Jurkat, Clone E6-1 (cell line): ENCODE measurements around the gene GAPT. TPM values are rescaled to one million over a fixed set of nuclear protein-coding genes. Genes with fewer than 3 reads are reported as not detected.

Experiments used
- DNase-seq: peaks from one replicate; pipeline ENCODE4 v3.0.0-alpha.2; 2011; ENCODE audit warnings: low read depth, low spot score
- H3K4me3 ChIP-seq: 2 replicates; pipeline ENCODE4 v1.5.1; 2011; ENCODE audit warnings: mild to moderate bottlenecking, low read length, control low read depth, moderate library complexity
- polyA plus RNA-seq: library from polyadenylated mRNA; unstranded; fragments of >200 nt; gene quantifications from one replicate; pipeline ENCODE4 v1.2.1, GENCODE V29; 2012; ENCODE audit warnings: missing spikeins; ENCODE audit not compliant: insufficient read length, insufficient read depth

GAPT gene
- not detected for polyA plus RNA-seq

GRCh38 chr5:58491216-58491892, at the start of gene GAPT:
GAPT (plus strand) TSS chr5:58491435; CDS start chr5:58494537, 3,102 bp downstream.
- no peak within 1 kb of the TSS for H3K4me3 ChIP-seq
- no peak for DNase-seq

GRCh38 chr5:58444805-58445204, 46.4 kb upstream of the GAPT start:
- DNase-seq, result no peak

GRCh38 chr5:58446024-58446423, 45.2 kb upstream of the GAPT start:
- DNase-seq, result no peak

More at GRCh38 chr5:58444805-58445204, 46.4 kb upstream of the GAPT start:
- no peak overlapping the region for H3K4me3 ChIP-seq

GRCh38 chr5:58447226-58447625, 44.0 kb upstream of the GAPT start:
- H3K4me3 ChIP-seq, result no peak overlapping the region
- no peak for DNase-seq

More at GRCh38 chr5:58446024-58446423, 45.2 kb upstream of the GAPT start:
- no peak overlapping the region for H3K4me3 ChIP-seq

GRCh38 chr5:58450018-58450417, 41.2 kb upstream of the GAPT start:
- DNase-seq, result no peak
- no peak overlapping the region for H3K4me3 ChIP-seq

- no peak overlapping the region for H3K4me3 ChIP-seq
- DNase-seq, result no peak
These were observed 40.2 kb upstream of the GAPT start for GRCh38 chr5:58450811-58451629.

GRCh38 chr5:58451732-58452565, 39.3 kb upstream of the GAPT start:
- no peak for DNase-seq
- H3K4me3 ChIP-seq, result no peak overlapping the region

GRCh38 chr5:58452566-58453258, 38.5 kb upstream of the GAPT start:
- DNase-seq, result no peak
- no peak overlapping the region for H3K4me3 ChIP-seq

GRCh38 chr5:58453306-58453705, 37.9 kb upstream of the GAPT start:
- no peak for DNase-seq
- no peak overlapping the region for H3K4me3 ChIP-seq

- DNase-seq, result no peak
- H3K4me3 ChIP-seq, result no peak overlapping the region
These were observed 37.2 kb upstream of the GAPT start for GRCh38 chr5:58454025-58454424.

GRCh38 chr5:58455066-58455465, 36.2 kb upstream of the GAPT start:
- DNase-seq, result no peak
- H3K4me3 ChIP-seq, result no peak overlapping the region

GRCh38 chr5:58455480-58455879, 35.8 kb upstream of the GAPT start:
- no peak for DNase-seq
- H3K4me3 ChIP-seq, result no peak overlapping the region

- no peak for DNase-seq
- no peak overlapping the region for H3K4me3 ChIP-seq
These were observed 35.2 kb upstream of the GAPT start for GRCh38 chr5:58456026-58456425.

- no peak overlapping the region for H3K4me3 ChIP-seq
- no peak for DNase-seq
These were observed 34.7 kb upstream of the GAPT start for GRCh38 chr5:58456486-58456885.

GRCh38 chr5:58457050-58457449, 34.2 kb upstream of the GAPT start:
- no peak overlapping the region for H3K4me3 ChIP-seq
- no peak for DNase-seq

GRCh38 chr5:58458141-58458742, 33.0 kb upstream of the GAPT start:
- H3K4me3 ChIP-seq, result no peak overlapping the region
- no peak for DNase-seq

- no peak for DNase-seq
- H3K4me3 ChIP-seq, result no peak overlapping the region
These were observed 32.5 kb upstream of the GAPT start for GRCh38 chr5:58458743-58459145.

GRCh38 chr5:58459146-58460001, 31.9 kb upstream of the GAPT start:
- H3K4me3 ChIP-seq, result no peak overlapping the region
- DNase-seq, result no peak
